ENCODE measurements around the gene LUC7L3.

DNA sequence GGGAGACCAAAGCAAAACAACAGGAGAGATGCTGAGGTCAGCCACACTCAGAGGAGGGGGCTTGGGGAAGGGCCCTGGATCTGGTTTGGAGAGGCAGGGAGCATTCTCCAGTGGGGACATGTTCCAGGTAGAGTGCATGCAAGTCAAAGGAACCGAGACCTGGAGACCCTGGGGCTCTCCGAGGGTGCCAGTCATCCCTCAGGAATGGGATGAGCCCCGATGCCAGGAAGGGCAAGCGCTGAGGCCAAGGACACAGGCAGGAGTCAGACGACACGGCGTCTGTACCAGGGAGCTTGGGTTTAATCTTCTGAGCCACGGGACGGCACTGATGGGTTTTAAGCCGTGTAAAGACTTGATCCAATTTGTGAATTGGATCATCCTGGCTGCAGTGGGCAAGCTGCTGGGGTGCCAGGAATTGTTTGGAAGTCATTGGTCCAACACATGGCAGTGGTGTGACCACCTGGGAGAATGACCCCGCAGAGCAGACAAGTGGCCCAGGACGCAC is 80.8 kb downstream of the LUC7L3 start:
- no peak for TF ChIP-seq EZH2 (IDR thresholded peaks at IDR 0.05; ENCODE audit: borderline replicate concordance, low read length)
- TF ChIP-seq, protein P1, sequence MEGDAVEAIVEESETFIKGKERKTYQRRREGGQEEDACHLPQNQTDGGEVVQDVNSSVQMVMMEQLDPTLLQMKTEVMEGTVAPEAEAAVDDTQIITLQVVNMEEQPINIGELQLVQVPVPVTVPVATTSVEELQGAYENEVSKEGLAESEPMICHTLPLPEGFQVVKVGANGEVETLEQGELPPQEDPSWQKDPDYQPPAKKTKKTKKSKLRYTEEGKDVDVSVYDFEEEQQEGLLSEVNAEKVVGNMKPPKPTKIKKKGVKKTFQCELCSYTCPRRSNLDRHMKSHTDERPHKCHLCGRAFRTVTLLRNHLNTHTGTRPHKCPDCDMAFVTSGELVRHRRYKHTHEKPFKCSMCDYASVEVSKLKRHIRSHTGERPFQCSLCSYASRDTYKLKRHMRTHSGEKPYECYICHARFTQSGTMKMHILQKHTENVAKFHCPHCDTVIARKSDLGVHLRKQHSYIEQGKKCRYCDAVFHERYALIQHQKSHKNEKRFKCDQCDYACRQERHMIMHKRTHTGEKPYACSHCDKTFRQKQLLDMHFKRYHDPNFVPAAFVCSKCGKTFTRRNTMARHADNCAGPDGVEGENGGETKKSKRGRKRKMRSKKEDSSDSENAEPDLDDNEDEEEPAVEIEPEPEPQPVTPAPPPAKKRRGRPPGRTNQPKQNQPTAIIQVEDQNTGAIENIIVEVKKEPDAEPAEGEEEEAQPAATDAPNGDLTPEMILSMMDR (conservative IDR thresholded peaks at IDR 0.05 in 1 of 2, IDR thresholded peaks at IDR 0.05 in 1 of 2; ENCODE audit: extremely low read depth in 1 of 2, insufficient read depth in 1 of 2, low read depth in 1 of 2, low read length in 2 of 2), result no peak
